HCT116 (cell line): ENCODE measurements around the gene ARHGAP31. TPM values are rescaled to one million over a fixed set of nuclear protein-coding genes. Genes with fewer than 3 reads are reported as not detected.

Experiments
- ATAC-seq: fragments of 200-7000 bp; cut with Tn5 transposase; 2 replicates; pipeline ENCODE4 v1.9.1; 2020; ENCODE audit warnings: mild to moderate bottlenecking, moderate library complexity
- BruUV-seq: library from RNA; stranded (reverse); fragments of 400-500 nt; replicated peaks from 2 replicates; lab custom pipeline; 2021; lab: Mats Ljungman, UMichigan
- CTCF ChIA-PET: fragments of 300-600 bp; sonication (Branson Sonifier 250); formaldehyde crosslinking; loops from one replicate; lab custom pipeline; 2021; ENCODE audit warnings: antibody characterized with exemption; lab: Charles Lee
- POLR2A ChIA-PET: fragments of 300-600, 350-600 bp; sonication (Branson Sonifier 250); formaldehyde crosslinking; loops from one replicate; lab custom pipeline; 2021; ENCODE audit warnings: antibody characterized with exemption; lab: Charles Lee
- RAD21 ChIA-PET, 2 experiments: fragments of 300-600 bp; sonication (Branson Sonifier 250); formaldehyde crosslinking; loops; one replicate each; lab custom pipeline; 2023; ENCODE audit warnings: low total read pairs in 2 of 2; ENCODE audit not compliant: uncharacterized antibody in 2 of 2, unreplicated experiment in 2 of 2, low non-redundant PET in 1 of 2; lab: Charles Lee
- DNase-seq: peaks from one replicate; pipeline ENCODE4 v3.0.0-alpha.2; 2010; ENCODE audit warnings: low read depth, low spot score
- H2AFZ ChIP-seq: fragments of 200-600 bp; shearing (Covaris generic), sonication (generic); 2 replicates; pipeline ENCODE4 v1.6.1; 2017; ENCODE audit warnings: low read depth, mixed run types, mixed read lengths, antibody characterized with exemption, low read length; ENCODE audit not compliant: poor library complexity, severe bottlenecking
- H3K27ac ChIP-seq: 2 replicates; pipeline ENCODE4 v1.5.1; 2012; ENCODE audit warnings: low read depth, low read length
- H3K27me3 ChIP-seq: fragments of 200-600 bp; sonication (generic); 2 replicates; pipeline ENCODE4 v1.6.1; 2016; ENCODE audit warnings: mixed run types, low read length, mixed read lengths; ENCODE audit not compliant: insufficient read depth
- H3K36me3 ChIP-seq, 2 experiments: fragments of 200-500 bp in 1 of 2; fragments of 200-600 bp in 1 of 2; sonication (Bioruptor generic) in 1 of 2; sonication (generic) in 1 of 2; 2 replicates each; pipeline versions ENCODE4 v1.5.1 to v1.6.1; 2014 to 2016; ENCODE audit warnings: low read length in 2 of 2, inconsistent platforms in 1 of 2, mixed read lengths in 1 of 2, mixed run types in 1 of 2; ENCODE audit not compliant: insufficient read depth in 2 of 2, control insufficient read depth in 1 of 2
- H3K4me1 ChIP-seq, 2 experiments: fragments of 200-600 bp in 1 of 2; sonication (generic) in 1 of 2; 2 replicates each; pipeline versions ENCODE4 v1.5.1 to v1.6.1; 2012 to 2017; ENCODE audit warnings: low read length in 2 of 2, inconsistent platforms in 1 of 2, mild to moderate bottlenecking in 1 of 2, mixed read lengths in 1 of 2, mixed run types in 1 of 2, moderate library complexity in 1 of 2; ENCODE audit not compliant: insufficient read depth in 2 of 2, control insufficient read depth in 1 of 2
- H3K4me2 ChIP-seq: fragments of 200-600 bp; sonication (generic); 2 replicates; pipeline ENCODE4 v1.6.1; 2017; ENCODE audit warnings: mixed run types, low read length, mixed read lengths
- H3K4me3 ChIP-seq, 2 experiments: fragments of 200-600 bp in 1 of 2; sonication (generic) in 1 of 2; replicated peaks in 1 of 2; 2 replicates each; pipeline ENCODE4 v1.5.1; 2011 to 2016; ENCODE audit warnings: low read length in 2 of 2, control low read depth in 1 of 2, low read depth in 1 of 2, mild to moderate bottlenecking in 1 of 2, mixed read lengths in 1 of 2, mixed run types in 1 of 2
- H3K79me2 ChIP-seq: fragments of 200-600 bp; sonication (generic); 2 replicates; pipeline ENCODE4 v1.6.1; 2017; ENCODE audit warnings: mild to moderate bottlenecking, mixed run types, low read length, moderate library complexity, mixed read lengths; ENCODE audit not compliant: insufficient read depth
- H3K9ac ChIP-seq: fragments of 200-600 bp; sonication (generic); 2 replicates; pipeline ENCODE4 v1.6.1; 2016; ENCODE audit warnings: low read length, mixed read lengths
- H3K9me2 ChIP-seq: fragments of 200-600 bp; sonication (generic), shearing (Covaris generic); 2 replicates; pipeline ENCODE4 v1.6.1; 2017; ENCODE audit warnings: mixed run types, mild to moderate bottlenecking, moderate library complexity; ENCODE audit not compliant: insufficient read depth
- H3K9me3 ChIP-seq, 2 experiments: fragments of 200-500 bp in 1 of 2; fragments of 200-600 bp in 1 of 2; sonication (Bioruptor generic) in 1 of 2; sonication (generic) in 1 of 2; 2 replicates each; pipeline ENCODE4 v1.6.1; 2014 to 2017; ENCODE audit warnings: low read length in 2 of 2, mixed read lengths in 2 of 2, inconsistent platforms in 1 of 2, low read depth in 1 of 2, mild to moderate bottlenecking in 1 of 2, mixed run types in 1 of 2, moderate library complexity in 1 of 2; ENCODE audit not compliant: control insufficient read depth in 1 of 2, insufficient read depth in 1 of 2
- H4K20me1 ChIP-seq: fragments of 200-600 bp; sonication (generic), shearing (Covaris generic); 2 replicates; pipeline ENCODE4 v1.6.1; 2017; ENCODE audit warnings: mixed run types, mild to moderate bottlenecking, moderate library complexity; ENCODE audit not compliant: insufficient read depth
- ATF3 ChIP-seq: IDR thresholded peaks from 2 replicates; pipeline ENCODE4 v1.6.1; 2012
- CBX3 ChIP-seq: IDR thresholded peaks from 2 replicates; pipeline ENCODE4 v1.6.1; 2012; ENCODE audit warnings: low read depth
- CEBPB ChIP-seq: IDR thresholded peaks from 2 replicates; pipeline ENCODE4 v1.6.1; 2012; ENCODE audit warnings: low read depth
- CTCF ChIP-seq, 3 experiments: fragments of 200-600 bp in 1 of 3; sonication (generic) in 1 of 3; IDR thresholded peaks in 2 of 3; conservative IDR thresholded peaks in 1 of 3; 2 replicates each; pipeline ENCODE4 v1.5.1; 2012 to 2017; ENCODE audit warnings: low read depth in 2 of 3, low read length in 2 of 3, antibody characterized with exemption in 1 of 3, borderline replicate concordance in 1 of 3, control low read depth in 1 of 3, mild to moderate bottlenecking in 1 of 3, mixed read lengths in 1 of 3, mixed run types in 1 of 3, moderate library complexity in 1 of 3; ENCODE audit not compliant: insufficient read depth in 1 of 3
- EGR1 ChIP-seq: IDR thresholded peaks from 2 replicates; pipeline ENCODE4 v1.6.1; 2012; ENCODE audit warnings: low read depth
- ELF1 ChIP-seq: IDR thresholded peaks from 2 replicates; pipeline ENCODE4 v1.6.1; 2012; ENCODE audit warnings: low read depth, borderline replicate concordance
- EZH2 ChIP-seq: fragments of 200-600 bp; sonication (generic); IDR thresholded peaks from 2 replicates; pipeline ENCODE4 v1.6.1; 2017; ENCODE audit warnings: antibody characterized with exemption, mixed run types
- EZH2phosphoT487 ChIP-seq: fragments of 200-600 bp; IDR thresholded peaks from 2 replicates; pipeline ENCODE4 v1.6.1; 2018; ENCODE audit warnings: antibody characterized with exemption, borderline replicate concordance
- JUND ChIP-seq: IDR thresholded peaks from 2 replicates; pipeline ENCODE4 v1.6.1; 2012
- RAD21 ChIP-seq: IDR thresholded peaks from 2 replicates; pipeline ENCODE4 v1.6.1; 2012; ENCODE audit warnings: low read depth, mild to moderate bottlenecking
- SIN3A ChIP-seq: IDR thresholded peaks from 2 replicates; pipeline ENCODE4 v1.6.1; 2012; ENCODE audit warnings: low read depth
- SP1 ChIP-seq: IDR thresholded peaks from 2 replicates; pipeline ENCODE4 v1.6.1; 2012; ENCODE audit warnings: low read depth
- SRF ChIP-seq: IDR thresholded peaks from 2 replicates; pipeline ENCODE4 v1.6.1; 2012; ENCODE audit warnings: low read depth
- YY1 ChIP-seq: IDR thresholded peaks from 2 replicates; pipeline ENCODE4 v1.6.1; 2011; ENCODE audit warnings: low read length, low read depth, moderate library complexity, mild to moderate bottlenecking; ENCODE audit not compliant: insufficient replicate concordance; ENCODE audit errors: extremely low read depth
- ZBTB33 ChIP-seq: IDR thresholded peaks from 2 replicates; pipeline ENCODE4 v1.6.1; 2011; ENCODE audit warnings: mild to moderate bottlenecking, low read length, moderate library complexity; ENCODE audit not compliant: insufficient replicate concordance; ENCODE audit errors: extremely low read depth
- ZNF274 ChIP-seq: fragments of 200-500 bp; sonication (Bioruptor generic); IDR thresholded peaks from 2 replicates; pipeline ENCODE4 v1.6.1; 2014; ENCODE audit warnings: mild to moderate bottlenecking, low read depth, low read length, inconsistent platforms
- intact Hi-C: fragments of 100-400 bp; cut with micrococcal nuclease; formaldehyde crosslinking; loops from 2 replicates; pipeline ENCODE4 v1.10.0; 2022
- total RNA-seq: library from RNA; stranded (reverse); gene quantifications from one replicate; pipeline ENCODE4 v1.2.1, GENCODE V29; 2021; ENCODE audit not compliant: unreplicated experiment

Gene ARHGAP31
- total RNA-seq, 1 experiment from 2014 or later, result 0.93 TPM

GRCh38 chr3:119365418-119365817 lies 71.2 kb downstream of the ARHGAP31 start:
- ChIA-PET CTCF (no interaction called here), POLR2A (no interaction called here)
- intact Hi-C loops, result no loop called here

More at GRCh38 chr3:119365418-119365817, 71.2 kb downstream of the ARHGAP31 start:
- Histone ChIP-seq H3K27me3 (no peaks in the 10 kb centered on the region), H3K79me2 (no peaks in the 10 kb centered on the region), H2AFZ (no peak overlapping the region), H3K4me2 (no peak overlapping the region), H3K36me3 (no peaks in the 10 kb centered on the region), H3K4me1 (no peaks in the 10 kb centered on the region), H3K9me3 (no peaks in the 10 kb centered on the region), H3K27ac (no peak overlapping the region), H3K4me3 (no peak overlapping the region), H4K20me1 (no peaks in the 10 kb centered on the region), H3K9me2 (no peaks in the 10 kb centered on the region), H3K9ac (no peak overlapping the region)
- BruUV-seq, result no TSS peak
- no peak for TF ChIP-seq CBX3
- no peak for TF ChIP-seq SP1
- no peak for TF ChIP-seq EZH2phosphoT487
- no peak for TF ChIP-seq ZNF274
- TF ChIP-seq JUND, result no peak
- TF ChIP-seq ZBTB33, result no peak
- TF ChIP-seq EGR1, result no peak
- no peak for TF ChIP-seq SRF
- TF ChIP-seq CTCF (IDR thresholded peaks at IDR 0.05 in 2 of 3, conservative IDR thresholded peaks at IDR 0.05 in 1 of 3; ENCODE audit: borderline replicate concordance in 1 of 3, insufficient read depth in 1 of 3, low read depth in 2 of 3, low read length in 2 of 3), result no peak
- TF ChIP-seq CEBPB, result no peak
- TF ChIP-seq ELF1, result no peak
- no peak for TF ChIP-seq SIN3A
- TF ChIP-seq RAD21, result no peak
- no peak for TF ChIP-seq EZH2
- no peak for TF ChIP-seq ATF3
- TF ChIP-seq YY1, result no peak
- ATAC-seq (no peak), DNase-seq (no peak)
- RAD21 ChIA-PET, result no interaction called here
